ENCODE results near the gene TSHB. TPM values are rescaled to one million over a fixed set of nuclear protein-coding genes. Genes with fewer than 3 reads are reported as not detected.
"Not testable (repeated sequence)": the region's sequence is repeated elsewhere in the genome, so short reads cannot be mapped to it uniquely, and the experiment has no call there.

The TSHB gene
- total and polyA plus RNA-seq, 3 donors from 2014 or later: not detected

GRCh38 chr1:115006191-115006590 is 23.4 kb upstream of the TSHB start:
- WGBS, 2 donors: 90 to 95% methylated on average over 2 of the region's 2 CpGs
- Histone ChIP-seq H3K36me3 (ENCODE audit: low read depth, missing control alignments) (no peaks in the 10 kb centered on the region), H3K9me3 (no peaks in the 10 kb centered on the region), H3K27ac (no peak overlapping the region), H3K4me1 (no peaks in the 10 kb centered on the region), H3K27me3 (no peaks in the 10 kb centered on the region), H3K4me3 (no peak overlapping the region)
- intact Hi-C loops (cut with DNase I; ENCODE audit: low total_unique reads): no loop called here
- TF ChIP-seq POLR2A (IDR thresholded peaks at IDR 0.05): no peak
- DNase-seq: no peak

- Histone ChIP-seq H3K27ac (no peak overlapping the region), H3K4me1 (no peaks in the 10 kb centered on the region), H3K9me3 (no peaks in the 10 kb centered on the region), H3K27me3 (no peaks in the 10 kb centered on the region), H3K4me3 (no peak overlapping the region), H3K36me3 (ENCODE audit: low read depth, missing control alignments) (no peaks in the 10 kb centered on the region)
- 97 to 100% methylated on average over 1 of the region's 1 CpG for WGBS, 2 donors
- intact Hi-C loops (cut with DNase I; ENCODE audit: low total_unique reads): no loop called here
- TF ChIP-seq CTCF (IDR thresholded peaks at IDR 0.05) (no peak), POLR2A (IDR thresholded peaks at IDR 0.05) (no peak)
- DNase-seq: no peak
Measured at GRCh38 chr1:115012006-115012405, 17.6 kb upstream of the TSHB start.

- 70 to 84% methylated on average over 1 of the region's 1 CpG for WGBS, 2 donors
- Histone ChIP-seq H3K4me1 (no peaks in the 10 kb centered on the region), H3K4me3 (no peak overlapping the region), H3K27ac (no peak overlapping the region), H3K36me3 (ENCODE audit: low read depth, missing control alignments) (no peaks in the 10 kb centered on the region), H3K9me3 (no peaks in the 10 kb centered on the region), H3K27me3 (no peaks in the 10 kb centered on the region)
- TF ChIP-seq POLR2A (IDR thresholded peaks at IDR 0.05) (no peak), CTCF (IDR thresholded peaks at IDR 0.05) (no peak)
- intact Hi-C loops (cut with DNase I; ENCODE audit: low total_unique reads): no loop called here
- no peak for DNase-seq
Measured at GRCh38 chr1:115012434-115012833, 17.2 kb upstream of the TSHB start.

- 70 to 85% methylated on average over 2 of the region's 2 CpGs for WGBS, 2 donors
- Histone ChIP-seq H3K27ac (no peak overlapping the region), H3K27me3 (no peaks in the 10 kb centered on the region), H3K4me3 (no peak overlapping the region), H3K9me3 (no peaks in the 10 kb centered on the region), H3K36me3 (ENCODE audit: low read depth, missing control alignments) (no peaks in the 10 kb centered on the region), H3K4me1 (no peaks in the 10 kb centered on the region)
- TF ChIP-seq POLR2A (IDR thresholded peaks at IDR 0.05) (no peak), CTCF (IDR thresholded peaks at IDR 0.05) (no peak)
- no peak for DNase-seq
- intact Hi-C loops (cut with DNase I; ENCODE audit: low total_unique reads): no loop called here
Measured at GRCh38 chr1:115013792-115014191, 15.8 kb upstream of the TSHB start.

- H3K27me3 ChIP-seq; H3K4me1 ChIP-seq; H3K36me3 ChIP-seq (ENCODE audit: low read depth, missing control alignments); DNase-seq; intact Hi-C loops (cut with DNase I; ENCODE audit: low total_unique reads); H3K27ac ChIP-seq; H3K9me3 ChIP-seq; H3K4me3 ChIP-seq: not testable (repeated sequence)
- 85 to 87% methylated on average over 9 of the region's 9 CpGs for WGBS, 2 donors
Measured at GRCh38 chr1:115019549-115019948, 10.1 kb upstream of the TSHB start.

GRCh38 chr1:115021145-115021544 is 8.5 kb upstream of the TSHB start:
- WGBS, 2 donors: 64 to 78% methylated on average over 1 of the region's 1 CpG
- intact Hi-C loops (cut with DNase I; ENCODE audit: low total_unique reads): no loop called here
- H3K27ac ChIP-seq: no peak overlapping the region
- no peak for TF ChIP-seq CTCF (IDR thresholded peaks at IDR 0.05)
- TF ChIP-seq POLR2A (IDR thresholded peaks at IDR 0.05): no peak
- no peaks in the 10 kb centered on the region for H3K27me3 ChIP-seq
- no peak for DNase-seq
- H3K9me3 ChIP-seq: no peaks in the 10 kb centered on the region
- H3K4me3 ChIP-seq: no peak overlapping the region
- H3K36me3 ChIP-seq (ENCODE audit: low read depth, missing control alignments): no peaks in the 10 kb centered on the region
- H3K4me1 ChIP-seq: no peaks in the 10 kb centered on the region
